KMS-11 (cell line): ENCODE measurements around the gene HOXC13.

ENCODE experiments used
- H2AFZ ChIP-seq: fragments of 200-600 bp; sonication (generic); 2 replicates; pipeline ENCODE4 v1.6.1; 2016; ENCODE audit warnings: antibody characterized with exemption, mixed run types, low read depth
- H3K27ac ChIP-seq: fragments of 200-600 bp; sonication (generic); 2 replicates; pipeline ENCODE4 v1.6.1; 2016; ENCODE audit warnings: mild to moderate bottlenecking, mixed run types
- H3K27me3 ChIP-seq: fragments of 200-600 bp; sonication (generic); 2 replicates; pipeline ENCODE4 v1.6.1; 2017; ENCODE audit warnings: mild to moderate bottlenecking, low read depth, mixed run types, moderate library complexity; ENCODE audit not compliant: insufficient read depth
- H3K36me3 ChIP-seq: fragments of 200-600 bp; sonication (generic); 2 replicates; pipeline ENCODE4 v1.6.1; 2017; ENCODE audit warnings: mild to moderate bottlenecking, mixed run types; ENCODE audit not compliant: insufficient read depth
- H3K4me1 ChIP-seq: fragments of 200-600 bp; sonication (generic); 2 replicates; pipeline ENCODE4 v1.6.1; 2016; ENCODE audit warnings: mild to moderate bottlenecking, low read depth, mixed run types; ENCODE audit not compliant: poor library complexity, severe bottlenecking
- H3K4me2 ChIP-seq: fragments of 200-600 bp; sonication (generic); 2 replicates; pipeline ENCODE4 v1.7.0; 2016; ENCODE audit warnings: mild to moderate bottlenecking, mixed run types
- H3K4me3 ChIP-seq: fragments of 200-600 bp; sonication (generic); IDR thresholded peaks from 2 replicates; pipeline ENCODE4 v1.6.1; 2017; ENCODE audit warnings: low read depth, low read length, mixed read lengths; ENCODE audit not compliant: insufficient read depth
- H3K79me2 ChIP-seq: fragments of 200-600 bp; sonication (generic); 2 replicates; pipeline ENCODE4 v1.6.1; 2016; ENCODE audit warnings: low read depth, mixed run types; ENCODE audit not compliant: insufficient read depth
- H3K9ac ChIP-seq: fragments of 200-600 bp; sonication (generic); 2 replicates; pipeline ENCODE4 v1.6.1; 2016; ENCODE audit warnings: mild to moderate bottlenecking, mixed run types
- H4K20me1 ChIP-seq: fragments of 200-600 bp; sonication (generic); 2 replicates; pipeline ENCODE4 v1.6.1; 2016; ENCODE audit warnings: mild to moderate bottlenecking, mixed run types; ENCODE audit not compliant: insufficient read depth
- TF ChIP-seq, protein P1 (sequence below): fragments of 200-600 bp; sonication (generic); conservative IDR thresholded peaks from 2 replicates; pipeline ENCODE4 v1.6.1; 2017; ENCODE audit warnings: low read depth, mild to moderate bottlenecking, antibody characterized with exemption, low read length, moderate library complexity, mixed read lengths

The HOXC13 gene

DNA sequence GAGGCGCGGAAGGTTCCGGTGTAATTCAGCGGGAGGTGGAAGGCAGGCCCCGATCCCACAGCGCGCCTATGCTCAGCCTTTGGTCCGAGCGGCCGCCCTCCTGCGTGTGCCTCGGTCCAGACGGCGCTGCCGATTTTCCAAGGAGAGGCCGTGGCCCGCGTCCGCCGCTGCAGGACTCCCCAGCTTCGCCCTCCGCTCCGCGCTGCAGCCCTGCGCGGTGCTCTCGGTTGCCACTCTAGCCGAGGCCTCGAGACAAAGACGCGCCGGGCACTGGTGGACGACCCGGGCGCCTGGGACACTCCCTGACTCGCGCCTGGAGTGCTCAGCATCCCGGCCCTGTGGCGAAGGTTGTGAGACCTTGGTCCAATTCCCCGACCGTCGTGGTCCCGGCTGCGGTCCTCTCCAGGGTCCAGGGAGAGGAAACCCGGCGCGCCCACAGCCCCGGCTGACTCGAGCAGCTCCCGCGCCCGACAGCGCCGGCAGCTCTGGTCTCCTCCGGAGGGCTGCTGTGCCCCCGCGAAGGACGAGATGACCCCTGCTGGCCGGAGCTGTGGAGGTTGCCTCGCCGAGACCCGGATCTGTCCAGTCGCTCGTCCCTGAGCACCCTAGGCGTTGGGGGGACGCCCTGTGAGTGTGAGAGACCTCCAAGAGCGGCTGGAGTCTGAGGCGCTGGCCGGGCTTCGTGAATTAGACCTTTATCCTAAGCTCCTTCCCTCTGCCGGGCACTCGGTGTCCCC, 22.6 kb downstream of the HOXC13 start:
- TF ChIP-seq, protein P1, sequence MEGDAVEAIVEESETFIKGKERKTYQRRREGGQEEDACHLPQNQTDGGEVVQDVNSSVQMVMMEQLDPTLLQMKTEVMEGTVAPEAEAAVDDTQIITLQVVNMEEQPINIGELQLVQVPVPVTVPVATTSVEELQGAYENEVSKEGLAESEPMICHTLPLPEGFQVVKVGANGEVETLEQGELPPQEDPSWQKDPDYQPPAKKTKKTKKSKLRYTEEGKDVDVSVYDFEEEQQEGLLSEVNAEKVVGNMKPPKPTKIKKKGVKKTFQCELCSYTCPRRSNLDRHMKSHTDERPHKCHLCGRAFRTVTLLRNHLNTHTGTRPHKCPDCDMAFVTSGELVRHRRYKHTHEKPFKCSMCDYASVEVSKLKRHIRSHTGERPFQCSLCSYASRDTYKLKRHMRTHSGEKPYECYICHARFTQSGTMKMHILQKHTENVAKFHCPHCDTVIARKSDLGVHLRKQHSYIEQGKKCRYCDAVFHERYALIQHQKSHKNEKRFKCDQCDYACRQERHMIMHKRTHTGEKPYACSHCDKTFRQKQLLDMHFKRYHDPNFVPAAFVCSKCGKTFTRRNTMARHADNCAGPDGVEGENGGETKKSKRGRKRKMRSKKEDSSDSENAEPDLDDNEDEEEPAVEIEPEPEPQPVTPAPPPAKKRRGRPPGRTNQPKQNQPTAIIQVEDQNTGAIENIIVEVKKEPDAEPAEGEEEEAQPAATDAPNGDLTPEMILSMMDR = no peak
- Histone ChIP-seq H2AFZ (no peak overlapping the region), H3K27me3 (peaks cover 100% of the 10 kb centered on the region), H3K36me3 (no peaks in the 10 kb centered on the region), H3K27ac (no peak overlapping the region), H3K79me2 (no peaks in the 10 kb centered on the region), H4K20me1 (no peaks in the 10 kb centered on the region), H3K4me2 (no peak overlapping the region), H3K4me1 (no peaks in the 10 kb centered on the region), H3K9ac (no peak overlapping the region), H3K4me3 (no peak overlapping the region)

DNA sequence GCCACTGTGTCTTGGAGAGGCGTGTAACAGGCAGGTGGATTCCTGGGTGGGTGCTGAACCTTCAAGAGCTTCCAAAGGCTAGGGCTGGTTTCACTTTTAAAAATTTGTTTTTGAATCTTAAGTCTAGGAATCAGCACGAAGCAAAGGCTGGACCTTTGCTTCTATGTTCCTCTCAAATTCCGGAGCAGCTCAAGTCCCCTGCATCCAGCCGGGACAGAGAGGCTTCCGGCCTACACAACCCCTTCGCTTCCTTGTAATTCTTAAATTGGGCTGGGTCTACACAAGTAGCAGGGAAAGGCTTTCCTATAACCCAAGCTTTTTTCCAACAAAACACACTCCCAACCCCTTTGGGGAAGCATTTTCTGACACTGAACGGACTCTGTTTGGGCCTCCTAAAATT, 24.4 kb downstream of the HOXC13 start:
- Histone ChIP-seq H3K27ac (no peak overlapping the region), H3K4me2 (no peak overlapping the region), H3K4me1 (no peaks in the 10 kb centered on the region), H3K36me3 (no peaks in the 10 kb centered on the region), H3K9ac (no peak overlapping the region), H3K79me2 (no peaks in the 10 kb centered on the region), H3K4me3 (no peak overlapping the region), H2AFZ (no peak overlapping the region), H4K20me1 (no peaks in the 10 kb centered on the region), H3K27me3 (peaks cover 100% of the 10 kb centered on the region)
- TF ChIP-seq, protein P1 = no peak

DNA sequence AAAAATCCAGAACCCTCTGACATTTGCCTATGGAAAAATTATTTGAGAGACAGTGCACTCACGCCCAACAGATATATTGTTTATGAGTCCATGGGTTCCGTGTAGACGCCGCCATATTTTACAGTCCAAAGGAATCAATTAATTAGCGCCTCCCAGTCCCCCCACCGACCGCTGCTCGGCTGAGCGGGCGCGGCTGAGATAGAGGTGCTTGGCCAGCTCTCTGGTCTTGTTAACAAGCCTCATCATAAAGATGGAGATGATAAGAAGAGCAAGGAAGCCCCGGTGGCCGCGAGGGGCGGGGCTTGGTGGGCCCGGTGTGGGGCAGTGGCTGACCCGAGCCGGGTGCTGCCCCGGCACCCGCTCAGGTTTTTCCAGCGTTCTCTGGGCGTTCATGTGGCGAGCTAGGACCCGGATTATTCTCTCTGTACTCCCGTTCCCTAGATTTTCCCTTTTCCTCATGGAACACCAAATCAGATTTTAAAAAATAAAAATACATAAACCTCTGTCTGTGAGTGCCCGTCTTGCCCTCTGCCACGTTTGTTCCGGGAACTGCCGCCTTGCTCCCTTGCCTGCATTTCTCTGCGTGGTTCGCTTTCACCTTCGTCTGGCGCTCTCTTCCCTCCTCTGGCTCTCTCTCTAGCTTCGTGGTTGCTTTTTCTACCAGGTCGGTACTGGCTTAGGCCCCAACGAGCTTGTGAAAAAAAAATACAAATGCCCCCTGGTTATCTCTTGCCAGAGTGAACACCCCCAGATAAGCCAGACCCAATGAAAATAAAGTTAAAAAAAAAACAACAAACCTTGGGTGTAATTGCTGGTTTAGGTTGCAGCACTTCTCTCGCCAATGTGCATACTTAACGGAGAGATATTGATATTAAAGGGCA, 25.0 kb downstream of the HOXC13 start:
- Histone ChIP-seq H3K4me3 (no peak overlapping the region), H3K27me3 (peaks cover 100% of the 10 kb centered on the region), H2AFZ (no peak overlapping the region), H3K4me1 (no peaks in the 10 kb centered on the region), H3K4me2 (no peak overlapping the region), H3K27ac (no peak overlapping the region), H3K36me3 (no peaks in the 10 kb centered on the region), H4K20me1 (no peaks in the 10 kb centered on the region), H3K79me2 (no peaks in the 10 kb centered on the region), H3K9ac (no peak overlapping the region)
- TF ChIP-seq, protein P1 = no peak

DNA sequence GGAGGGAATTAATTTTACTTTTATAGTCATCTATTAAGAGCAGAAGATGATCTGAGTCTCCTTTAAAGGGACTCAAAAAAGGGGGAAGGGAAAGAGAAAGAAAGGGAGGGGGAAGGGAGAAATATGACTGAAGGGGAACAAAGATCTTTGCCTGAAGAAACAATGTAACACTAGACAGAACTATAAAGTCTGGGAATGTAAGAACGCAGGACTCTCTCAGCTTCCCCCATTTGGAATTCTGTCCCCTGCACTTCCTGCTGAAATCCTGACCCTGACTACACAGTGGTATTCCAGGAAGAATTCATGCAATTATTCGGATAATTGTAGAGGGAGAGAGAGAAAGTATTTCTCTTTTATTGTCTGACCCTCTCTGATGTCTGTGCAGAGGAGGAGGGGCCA, 25.7 kb downstream of the HOXC13 start:
- Histone ChIP-seq H3K4me1 (no peaks in the 10 kb centered on the region), H3K27ac (no peak overlapping the region), H3K4me3 (no peak overlapping the region), H3K4me2 (no peak overlapping the region; the same call in 1 of the 2 replicates), H3K36me3 (no peaks in the 10 kb centered on the region), H3K9ac (no peak overlapping the region), H4K20me1 (no peaks in the 10 kb centered on the region), H3K79me2 (no peaks in the 10 kb centered on the region), H2AFZ (no peak overlapping the region), H3K27me3 (peaks cover 100% of the 10 kb centered on the region)
- TF ChIP-seq, protein P1 = no peak
